Osteoblast (primary cell): ENCODE measurements around the gene GPATCH4. TPM values are rescaled to one million over a fixed set of nuclear protein-coding genes. Genes with fewer than 3 reads are reported as not detected.

Experiments used
- DNase-seq: peaks from one replicate; pipeline ENCODE4 v3.0.0; 2011; ENCODE audit warnings: low spot score, mixed read lengths; ENCODE audit not compliant: insufficient read length; ENCODE audit errors: missing footprints
- H2AFZ ChIP-seq: 2 replicates; pipeline ENCODE4 v1.6.0; 2011; ENCODE audit warnings: mild to moderate bottlenecking, low read length
- H3K27ac ChIP-seq: 2 replicates; pipeline ENCODE4 v1.5.1; 2011; ENCODE audit warnings: mild to moderate bottlenecking, low read depth, low read length, moderate library complexity
- H3K27me3 ChIP-seq: 2 replicates; pipeline ENCODE4 v1.6.0; 2012; ENCODE audit warnings: mild to moderate bottlenecking, control low read depth, inconsistent platforms, low read length, moderate library complexity; ENCODE audit not compliant: insufficient read depth
- H3K36me3 ChIP-seq: 2 replicates; pipeline ENCODE4 v1.5.1; 2011; ENCODE audit warnings: mild to moderate bottlenecking, low read length, control low read depth, moderate library complexity; ENCODE audit not compliant: insufficient read depth
- H3K4me1 ChIP-seq: 2 replicates; pipeline ENCODE4 v1.5.1; 2011; ENCODE audit warnings: mild to moderate bottlenecking, low read length, control low read depth, moderate library complexity; ENCODE audit not compliant: insufficient read depth
- H3K4me2 ChIP-seq: 2 replicates; pipeline ENCODE4 v1.6.0; 2011; ENCODE audit warnings: mild to moderate bottlenecking, low read length; ENCODE audit not compliant: insufficient read depth
- H3K4me3 ChIP-seq: fragments of 200-600 bp; sonication (generic); 3 replicates; pipeline ENCODE4 v1.5.1; 2012; ENCODE audit warnings: mild to moderate bottlenecking, low read length, inconsistent platforms; ENCODE audit not compliant: insufficient read depth
- H3K79me2 ChIP-seq: 2 replicates; pipeline ENCODE4 v1.6.0; 2012; ENCODE audit warnings: mild to moderate bottlenecking, low read length, control low read depth, inconsistent platforms; ENCODE audit not compliant: insufficient read depth
- H3K9me3 ChIP-seq: 2 replicates; pipeline ENCODE4 v1.5.1; 2011; ENCODE audit warnings: low read depth, low read length, control low read depth
- H4K20me1 ChIP-seq: 2 replicates; pipeline ENCODE4 v1.6.0; 2012; ENCODE audit warnings: mild to moderate bottlenecking, low read length, control low read depth; ENCODE audit not compliant: insufficient read depth
- CTCF ChIP-seq: IDR thresholded peaks from 2 replicates; pipeline ENCODE4 v1.5.1; 2011; ENCODE audit warnings: mild to moderate bottlenecking, low read depth, low read length, moderate library complexity; ENCODE audit errors: extremely low read depth
- total RNA-seq: library from RNA; depleted of rRNA; stranded (reverse); fragments of >200 nt; gene quantifications from 2 replicates; pipeline ENCODE4 v1.2.3, GENCODE V29; 2012

Gene GPATCH4
- total RNA-seq, 1 donor, result 8.0 TPM

GRCh38 chr1:156582388-156583017, 18.8 kb downstream of the GPATCH4 start:
- Histone ChIP-seq H3K36me3 (no peaks in the 10 kb centered on the region), H3K4me1 (no peaks in the 10 kb centered on the region), H3K4me3 (no peak overlapping the region), H3K4me2 (no peak overlapping the region), H3K27me3 (peaks cover 3% of the 10 kb centered on the region), H3K27ac (no peak overlapping the region), H3K79me2 (no peaks in the 10 kb centered on the region), H3K9me3 (no peaks in the 10 kb centered on the region), H2AFZ (peak overlapping the region; percentile 76), H4K20me1 (no peaks in the 10 kb centered on the region)
- TF ChIP-seq CTCF, result no peak
- DNase-seq, result no peak

DNA sequence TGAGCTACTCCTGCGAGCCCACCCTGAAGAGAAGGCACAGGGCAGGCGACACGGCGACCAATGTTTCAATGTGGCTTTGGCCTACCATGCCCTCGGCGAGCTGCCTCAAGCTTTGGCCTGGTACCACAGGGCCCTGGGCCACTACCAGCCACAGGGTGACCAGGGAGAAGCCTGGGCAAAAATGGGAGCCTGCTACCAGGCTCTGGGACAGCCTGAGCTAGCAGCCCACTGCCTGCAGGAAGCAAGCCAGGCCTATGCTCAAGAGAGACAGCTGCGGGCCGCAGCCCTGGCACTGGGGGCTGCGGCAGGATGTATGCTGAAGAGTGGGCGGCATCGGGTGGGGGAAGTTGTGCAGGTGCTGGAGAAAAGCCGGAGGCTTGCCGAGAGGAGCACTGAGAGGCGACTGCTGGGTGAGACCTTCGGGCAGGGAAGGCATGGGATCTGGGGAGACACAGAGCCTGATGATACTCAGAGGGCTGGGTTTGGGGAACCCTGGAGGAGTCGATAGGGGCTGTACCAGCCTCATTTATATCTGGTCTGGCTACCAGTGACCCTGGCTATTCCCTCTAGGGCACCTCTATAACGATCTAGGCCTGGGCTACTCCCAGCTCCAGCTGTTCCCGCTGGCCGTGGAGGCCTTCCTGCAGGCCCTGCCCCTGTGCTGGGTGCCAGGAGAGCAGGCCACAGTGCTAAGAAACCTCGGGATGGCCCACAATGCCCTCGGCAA, 19.5 kb downstream of the GPATCH4 start:
- Histone ChIP-seq H3K4me2 (no peak overlapping the region), H3K27ac (no peak overlapping the region), H3K4me1 (no peaks in the 10 kb centered on the region), H3K4me3 (no peak overlapping the region), H3K9me3 (no peaks in the 10 kb centered on the region), H2AFZ (peak overlapping the region; percentile 76), H3K79me2 (no peaks in the 10 kb centered on the region), H3K36me3 (no peaks in the 10 kb centered on the region), H3K27me3 (peaks cover 3% of the 10 kb centered on the region), H4K20me1 (no peaks in the 10 kb centered on the region)
- TF ChIP-seq CTCF, result no peak
- peak; percentile 64 for DNase-seq

DNA sequence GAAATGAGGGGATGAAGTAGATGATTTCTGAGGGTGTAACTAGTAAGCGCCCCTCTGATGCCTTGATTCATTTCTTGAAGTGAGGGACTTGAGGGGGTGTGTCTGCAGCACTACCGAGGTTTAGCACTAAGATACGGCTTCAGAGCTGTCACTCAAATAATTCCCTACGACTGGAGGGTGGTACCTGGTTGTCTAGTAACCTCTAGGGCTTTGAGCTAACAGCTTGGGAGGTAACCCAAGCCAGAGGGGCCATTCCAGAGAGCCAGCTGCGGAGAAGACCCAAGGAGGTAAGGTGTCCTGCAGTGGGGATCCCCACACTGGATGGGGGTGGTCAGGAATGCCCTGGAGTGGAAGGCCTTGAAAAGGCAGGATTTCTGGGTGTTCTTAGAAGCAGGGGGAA, 21.8 kb downstream of the GPATCH4 start, which contains the start of gene TTC24:
Gene TTC24 (plus strand): TSS at position 252 of the 400 bp plus-strand sequence. CDS start 1,642 bp downstream, outside the sequence.
- H3K27me3 ChIP-seq, result peaks cover 12% of the 10 kb centered on the region
- H2AFZ ChIP-seq, result no peak within 1 kb of the TSS
- H3K9me3 ChIP-seq, result no peaks in the 10 kb centered on the region
- no peaks in the 10 kb centered on the region for H3K36me3 ChIP-seq
- no peak within 1 kb of the TSS for H3K27ac ChIP-seq
- no peak within 1 kb of the TSS for H3K4me3 ChIP-seq
- H3K79me2 ChIP-seq, result no peaks in the 10 kb centered on the region
- DNase-seq, result no peak
- H3K4me1 ChIP-seq, result no peaks in the 10 kb centered on the region
- H3K4me2 ChIP-seq, result no peak within 1 kb of the TSS
- H4K20me1 ChIP-seq, result no peaks in the 10 kb centered on the region
- no peak for TF ChIP-seq CTCF

DNA sequence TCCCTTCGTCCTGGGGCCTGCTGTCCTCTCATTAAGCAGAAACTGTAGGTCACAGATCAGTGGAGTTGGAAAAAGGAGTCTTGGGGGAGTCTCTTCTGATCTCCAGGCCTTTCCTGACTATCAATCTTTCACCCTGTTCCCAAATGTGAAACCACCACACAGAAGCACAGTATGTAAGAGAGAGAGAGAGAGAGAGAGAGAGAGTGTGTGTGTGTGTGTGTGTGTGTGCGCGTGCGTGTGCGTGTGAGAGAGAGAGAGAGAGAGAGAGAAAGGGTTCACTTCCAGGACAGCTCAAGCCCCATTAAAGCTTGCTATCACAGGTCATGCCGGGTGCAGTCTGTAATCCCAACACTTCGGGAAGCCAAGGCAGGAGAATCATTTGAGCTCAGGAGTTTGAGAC, 23.2 kb downstream of the GPATCH4 start:
- no peaks in the 10 kb centered on the region for H3K36me3 ChIP-seq
- H3K79me2 ChIP-seq, result no peaks in the 10 kb centered on the region
- H3K27me3 ChIP-seq, result peaks cover 15% of the 10 kb centered on the region
- no peak for TF ChIP-seq CTCF
- no peak overlapping the region for H3K4me3 ChIP-seq
- no peak overlapping the region for H3K27ac ChIP-seq
- H3K4me2 ChIP-seq, result no peak overlapping the region
- H4K20me1 ChIP-seq, result no peaks in the 10 kb centered on the region
- DNase-seq, result no peak
- no peaks in the 10 kb centered on the region for H3K9me3 ChIP-seq
- no peak overlapping the region for H2AFZ ChIP-seq
- H3K4me1 ChIP-seq, result no peaks in the 10 kb centered on the region
